Neural cell (in vitro differentiated cells): ENCODE results near the gene CACNA1A. TPM values are rescaled to one million over a fixed set of nuclear protein-coding genes. Genes with fewer than 3 reads are reported as not detected.

Source experiments
- H2AFZ ChIP-seq: fragments of 200-600, 300-800 bp; sonication (generic), shearing (Covaris generic); 2 replicates; pipeline ENCODE4 v1.6.0; 2014; ENCODE audit warnings: low read depth, mild to moderate bottlenecking, antibody characterized with exemption, low read length, moderate library complexity
- H3F3A ChIP-seq: fragments of 200-600 bp; shearing (Covaris generic); 2 replicates; pipeline ENCODE4 v1.6.1; 2016; ENCODE audit warnings: mild to moderate bottlenecking, moderate library complexity, mixed read lengths, antibody characterized with exemption, low read length; ENCODE audit not compliant: insufficient read depth, poor library complexity, severe bottlenecking
- H3K27ac ChIP-seq: fragments of 200-600, 300-800 bp; sonication (generic), shearing (Covaris generic); 2 replicates; pipeline ENCODE4 v1.5.1; 2014; ENCODE audit warnings: mild to moderate bottlenecking, low read length, moderate library complexity
- H3K27me3 ChIP-seq: fragments of 300-800, 200-600 bp; sonication (generic), shearing (Covaris generic); 2 replicates; pipeline ENCODE4 v1.6.0; 2014; ENCODE audit warnings: mild to moderate bottlenecking, low read depth, low read length, moderate library complexity; ENCODE audit not compliant: insufficient read depth
- H3K36me3 ChIP-seq: fragments of 300-800, 200-600 bp; sonication (generic), shearing (Covaris generic); 2 replicates; pipeline ENCODE4 v1.5.1; 2014; ENCODE audit warnings: mild to moderate bottlenecking, antibody characterized with exemption, low read length, moderate library complexity; ENCODE audit not compliant: insufficient read depth
- H3K4me2 ChIP-seq: fragments of 300-800, 200-600 bp; sonication (generic), shearing (Covaris generic); 2 replicates; pipeline ENCODE4 v1.6.0; 2014; ENCODE audit warnings: mild to moderate bottlenecking, low read length
- H3K4me3 ChIP-seq: fragments of 300-800, 200-600 bp; sonication (generic), shearing (Covaris generic); 2 replicates; pipeline ENCODE4 v1.5.1; 2014; ENCODE audit warnings: mild to moderate bottlenecking, low read length, moderate library complexity
- H3K79me2 ChIP-seq: fragments of 200-600 bp; shearing (Covaris generic); replicated peaks from 2 replicates; pipeline ENCODE4 v1.6.0; 2014; ENCODE audit warnings: mild to moderate bottlenecking, low read length, moderate library complexity; ENCODE audit not compliant: insufficient read depth
- H3K9ac ChIP-seq: fragments of 300-800, 200-600 bp; sonication (generic), shearing (Covaris generic); 2 replicates; pipeline ENCODE4 v1.6.1; 2016; ENCODE audit warnings: mild to moderate bottlenecking, low read length, mixed read lengths
- H3K9me2 ChIP-seq: fragments of 200-600 bp; shearing (Covaris generic); 2 replicates; pipeline ENCODE4 v1.6.1; 2016; ENCODE audit warnings: mild to moderate bottlenecking, low read length, mixed read lengths; ENCODE audit not compliant: insufficient read depth
- H3K9me3 ChIP-seq: fragments of 200-600, 300-800 bp; sonication (generic), shearing (Covaris generic); 2 replicates; pipeline ENCODE4 v1.6.1; 2016; ENCODE audit warnings: mild to moderate bottlenecking, mixed run types, low read length, moderate library complexity, mixed read lengths
- H4K20me1 ChIP-seq: fragments of 200-600 bp; shearing (Covaris generic); 2 replicates; pipeline ENCODE4 v1.6.1; 2016; ENCODE audit warnings: mild to moderate bottlenecking, mixed run types; ENCODE audit not compliant: insufficient read depth
- EP300 ChIP-seq: fragments of 450-650 bp; conservative IDR thresholded peaks from 2 replicates; pipeline ENCODE4 v1.6.1; 2014; ENCODE audit warnings: antibody characterized with exemption, mild to moderate bottlenecking, moderate library complexity; ENCODE audit not compliant: poor library complexity, severe bottlenecking
- EZH2 ChIP-seq: fragments of 200-600, 300-800 bp; shearing (Covaris generic), sonication (generic); IDR thresholded peaks from 2 replicates; pipeline ENCODE4 v1.6.1; 2014; ENCODE audit warnings: antibody characterized with exemption, low read length, borderline replicate concordance, mild to moderate bottlenecking; ENCODE audit not compliant: insufficient read depth, poor library complexity, severe bottlenecking
- MXI1 ChIP-seq: fragments of 450-650 bp; conservative IDR thresholded peaks from 2 replicates; pipeline ENCODE4 v1.6.1; 2014; ENCODE audit warnings: antibody characterized with exemption, mild to moderate bottlenecking; ENCODE audit not compliant: poor library complexity, severe bottlenecking
- POLR2AphosphoS5 ChIP-seq: IDR thresholded peaks from 2 replicates; pipeline ENCODE4 v1.6.1; 2012
- RAD21 ChIP-seq: fragments of 450-650 bp; conservative IDR thresholded peaks from 2 replicates; pipeline ENCODE4 v1.6.1; 2014; ENCODE audit warnings: antibody characterized with exemption, mild to moderate bottlenecking, moderate library complexity
- SMC3 ChIP-seq: fragments of 450-650 bp; conservative IDR thresholded peaks from 2 replicates; pipeline ENCODE4 v1.6.1; 2014; ENCODE audit warnings: antibody characterized with exemption, mild to moderate bottlenecking, moderate library complexity; ENCODE audit not compliant: poor library complexity
- TAF1 ChIP-seq: IDR thresholded peaks from 2 replicates; pipeline ENCODE4 v1.6.1; 2012; ENCODE audit warnings: low read depth
- polyA plus RNA-seq: library from polyadenylated mRNA; depleted of rRNA; stranded (reverse); fragments of >200 nt; gene quantifications from 2 replicates; pipeline ENCODE4 v1.2.3, GENCODE V29; 2014
- TF ChIP-seq, protein P1 (sequence below): fragments of 450-650 bp; IDR thresholded peaks from 2 replicates; pipeline ENCODE4 v1.5.1; 2014; ENCODE audit warnings: antibody characterized with exemption, mild to moderate bottlenecking, moderate library complexity; ENCODE audit not compliant: poor library complexity, severe bottlenecking
- TF ChIP-seq, protein P2 (sequence below): IDR thresholded peaks from 2 replicates; pipeline ENCODE4 v1.6.1; 2012; ENCODE audit warnings: borderline replicate concordance

CACNA1A gene
- polyA plus RNA-seq, 1 donor from 2014 or later, result 6.9 TPM

DNA sequence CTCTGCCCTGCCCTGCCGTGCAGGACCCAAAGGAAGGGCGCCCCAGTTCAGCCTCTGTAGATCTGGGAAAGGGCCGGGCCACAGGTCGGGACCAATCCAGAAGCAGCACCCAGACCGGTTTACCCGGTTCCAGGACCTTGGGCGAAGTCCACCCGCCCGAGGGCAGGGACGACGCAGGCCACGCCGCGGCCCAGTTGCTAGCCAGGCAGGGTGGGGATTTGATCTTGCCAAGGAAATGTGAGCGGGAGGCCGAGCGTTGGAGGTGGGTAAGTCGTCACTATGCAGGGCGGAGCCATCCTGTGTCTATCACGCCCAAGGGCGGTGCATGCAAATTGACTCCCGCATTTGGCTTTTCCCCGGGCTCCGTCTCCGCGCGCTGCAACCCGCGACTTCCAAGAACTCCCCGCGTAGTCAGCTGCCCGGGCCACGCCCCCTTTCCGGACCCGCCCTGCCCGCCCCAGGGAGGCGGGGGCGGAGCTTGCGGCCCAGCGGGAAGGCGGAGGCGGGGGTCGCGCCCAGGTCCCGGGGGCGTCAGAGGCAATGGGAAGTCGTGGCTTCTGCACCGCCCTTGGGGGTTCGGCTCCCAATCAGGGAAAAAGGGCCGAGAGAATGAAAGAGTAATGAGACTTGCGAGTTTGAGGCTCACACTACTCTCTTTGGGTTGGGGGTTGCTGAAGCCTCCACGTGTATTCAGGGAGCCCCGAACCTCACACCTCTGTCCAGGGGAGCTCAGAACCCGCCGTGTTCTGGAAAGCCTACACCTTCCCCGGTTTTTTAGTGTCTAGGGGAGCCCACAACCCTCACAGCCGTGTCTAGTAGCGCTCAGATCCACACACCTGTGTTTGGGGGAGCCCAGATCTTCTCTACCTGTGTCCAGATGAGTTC lies 343.3 kb downstream of the CACNA1A start:
- H3F3A ChIP-seq, result no peaks in the 10 kb centered on the region
- TF ChIP-seq MXI1, result no peak
- no peak for TF ChIP-seq POLR2AphosphoS5
- TF ChIP-seq, protein P1, sequence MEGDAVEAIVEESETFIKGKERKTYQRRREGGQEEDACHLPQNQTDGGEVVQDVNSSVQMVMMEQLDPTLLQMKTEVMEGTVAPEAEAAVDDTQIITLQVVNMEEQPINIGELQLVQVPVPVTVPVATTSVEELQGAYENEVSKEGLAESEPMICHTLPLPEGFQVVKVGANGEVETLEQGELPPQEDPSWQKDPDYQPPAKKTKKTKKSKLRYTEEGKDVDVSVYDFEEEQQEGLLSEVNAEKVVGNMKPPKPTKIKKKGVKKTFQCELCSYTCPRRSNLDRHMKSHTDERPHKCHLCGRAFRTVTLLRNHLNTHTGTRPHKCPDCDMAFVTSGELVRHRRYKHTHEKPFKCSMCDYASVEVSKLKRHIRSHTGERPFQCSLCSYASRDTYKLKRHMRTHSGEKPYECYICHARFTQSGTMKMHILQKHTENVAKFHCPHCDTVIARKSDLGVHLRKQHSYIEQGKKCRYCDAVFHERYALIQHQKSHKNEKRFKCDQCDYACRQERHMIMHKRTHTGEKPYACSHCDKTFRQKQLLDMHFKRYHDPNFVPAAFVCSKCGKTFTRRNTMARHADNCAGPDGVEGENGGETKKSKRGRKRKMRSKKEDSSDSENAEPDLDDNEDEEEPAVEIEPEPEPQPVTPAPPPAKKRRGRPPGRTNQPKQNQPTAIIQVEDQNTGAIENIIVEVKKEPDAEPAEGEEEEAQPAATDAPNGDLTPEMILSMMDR, result no peak
- no peak for TF ChIP-seq EP300
- TF ChIP-seq RAD21, result no peak
- TF ChIP-seq SMC3, result no peak
- TF ChIP-seq, protein P2, sequence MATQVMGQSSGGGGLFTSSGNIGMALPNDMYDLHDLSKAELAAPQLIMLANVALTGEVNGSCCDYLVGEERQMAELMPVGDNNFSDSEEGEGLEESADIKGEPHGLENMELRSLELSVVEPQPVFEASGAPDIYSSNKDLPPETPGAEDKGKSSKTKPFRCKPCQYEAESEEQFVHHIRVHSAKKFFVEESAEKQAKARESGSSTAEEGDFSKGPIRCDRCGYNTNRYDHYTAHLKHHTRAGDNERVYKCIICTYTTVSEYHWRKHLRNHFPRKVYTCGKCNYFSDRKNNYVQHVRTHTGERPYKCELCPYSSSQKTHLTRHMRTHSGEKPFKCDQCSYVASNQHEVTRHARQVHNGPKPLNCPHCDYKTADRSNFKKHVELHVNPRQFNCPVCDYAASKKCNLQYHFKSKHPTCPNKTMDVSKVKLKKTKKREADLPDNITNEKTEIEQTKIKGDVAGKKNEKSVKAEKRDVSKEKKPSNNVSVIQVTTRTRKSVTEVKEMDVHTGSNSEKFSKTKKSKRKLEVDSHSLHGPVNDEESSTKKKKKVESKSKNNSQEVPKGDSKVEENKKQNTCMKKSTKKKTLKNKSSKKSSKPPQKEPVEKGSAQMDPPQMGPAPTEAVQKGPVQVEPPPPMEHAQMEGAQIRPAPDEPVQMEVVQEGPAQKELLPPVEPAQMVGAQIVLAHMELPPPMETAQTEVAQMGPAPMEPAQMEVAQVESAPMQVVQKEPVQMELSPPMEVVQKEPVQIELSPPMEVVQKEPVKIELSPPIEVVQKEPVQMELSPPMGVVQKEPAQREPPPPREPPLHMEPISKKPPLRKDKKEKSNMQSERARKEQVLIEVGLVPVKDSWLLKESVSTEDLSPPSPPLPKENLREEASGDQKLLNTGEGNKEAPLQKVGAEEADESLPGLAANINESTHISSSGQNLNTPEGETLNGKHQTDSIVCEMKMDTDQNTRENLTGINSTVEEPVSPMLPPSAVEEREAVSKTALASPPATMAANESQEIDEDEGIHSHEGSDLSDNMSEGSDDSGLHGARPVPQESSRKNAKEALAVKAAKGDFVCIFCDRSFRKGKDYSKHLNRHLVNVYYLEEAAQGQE, result no peak
- no peak for TF ChIP-seq TAF1
- no peak for TF ChIP-seq EZH2
- H3K9me3 ChIP-seq, result no peaks in the 10 kb centered on the region
- H3K4me2 ChIP-seq, result no peak overlapping the region
- H4K20me1 ChIP-seq, result no peaks in the 10 kb centered on the region
- peaks cover 9% of the 10 kb centered on the region for H3K27me3 ChIP-seq
- H2AFZ ChIP-seq, result peak overlapping the region; percentile 27
- H3K4me3 ChIP-seq, result peak overlapping the region; percentile 61
- H3K36me3 ChIP-seq, result no peaks in the 10 kb centered on the region
- H3K9ac ChIP-seq, result peak overlapping the region; percentile 36
- no peaks in the 10 kb centered on the region for H3K79me2 ChIP-seq
- H3K27ac ChIP-seq, result no peak overlapping the region
- no peaks in the 10 kb centered on the region for H3K9me2 ChIP-seq

DNA sequence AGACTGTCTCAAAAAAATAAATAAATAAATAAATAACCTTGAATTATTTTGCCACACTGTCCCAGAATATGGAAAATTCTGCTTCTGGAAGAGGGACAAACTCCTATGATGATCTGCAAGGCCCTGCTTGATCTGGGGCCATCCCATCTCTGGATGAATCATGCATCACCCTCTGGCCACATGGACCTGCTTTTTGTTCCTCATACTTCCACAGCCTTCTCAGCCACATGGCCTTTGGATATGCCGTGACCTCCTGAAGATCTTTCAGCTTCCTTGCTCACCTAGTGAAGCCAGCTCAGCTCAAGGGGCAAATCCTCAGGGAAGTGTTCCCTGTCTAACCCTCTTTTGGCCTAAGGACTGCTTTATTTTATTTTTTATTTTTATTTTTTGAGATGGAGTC lies 345.7 kb downstream of the CACNA1A start:
- Histone ChIP-seq H3K27me3 (peaks cover 9% of the 10 kb centered on the region), H3K4me2 (no peak overlapping the region), H3K9me2 (no peaks in the 10 kb centered on the region), H3K79me2 (no peaks in the 10 kb centered on the region), H3F3A (no peaks in the 10 kb centered on the region), H3K4me3 (no peak overlapping the region), H3K36me3 (no peaks in the 10 kb centered on the region), H3K27ac (no peak overlapping the region), H2AFZ (no peak overlapping the region), H4K20me1 (no peaks in the 10 kb centered on the region), H3K9me3 (no peaks in the 10 kb centered on the region), H3K9ac (no peak overlapping the region)
- no peak for TF ChIP-seq SMC3
- TF ChIP-seq, protein P1, result no peak
- TF ChIP-seq RAD21, result no peak
- no peak for TF ChIP-seq TAF1
- no peak for TF ChIP-seq POLR2AphosphoS5
- TF ChIP-seq, protein P2, result no peak
- no peak for TF ChIP-seq MXI1
- no peak for TF ChIP-seq EP300
- TF ChIP-seq EZH2, result no peak
